Aorta (tissue), 5 donors: ENCODE data around the gene ADAP1. TPM values are rescaled to one million over a fixed set of nuclear protein-coding genes. Genes with fewer than 3 reads are reported as not detected.

Experiments used
- ATAC-seq: fragments of 200-7000 bp; cut with Tn5 transposase; one replicate; pipeline ENCODE4 v1.9.1; 2022; ENCODE audit warnings: moderate library complexity; ENCODE audit not compliant: low FRiP score
- DNase-seq, 2 donors: peaks; one replicate each; pipeline ENCODE4 v3.0.0-alpha.2; 2020
- H3K27ac ChIP-seq, 2 donors: one replicate each; pipeline ENCODE4 v1.5.1; 2013; ENCODE audit warnings: low read length in 2 of 2, mild to moderate bottlenecking in 2 of 2, moderate library complexity in 2 of 2, control low read depth in 1 of 2, inconsistent platforms in 1 of 2, low read depth in 1 of 2
- H3K27me3 ChIP-seq, 2 donors: one replicate each; pipeline ENCODE4 v1.6.1; 2013; ENCODE audit warnings: control low read depth in 1 of 2, low read length in 1 of 2, mild to moderate bottlenecking in 1 of 2, moderate library complexity in 1 of 2; ENCODE audit not compliant: insufficient read depth in 2 of 2, control insufficient read depth in 1 of 2
- H3K36me3 ChIP-seq, 2 donors: one replicate each; pipeline ENCODE4 v1.6.1; 2013; ENCODE audit warnings: control low read depth in 1 of 2, low read length in 1 of 2, mild to moderate bottlenecking in 1 of 2; ENCODE audit not compliant: insufficient read depth in 2 of 2, control insufficient read depth in 1 of 2
- H3K4me1 ChIP-seq, 2 donors: one replicate each; pipeline ENCODE4 v1.6.1; 2013; ENCODE audit warnings: low read length in 2 of 2, control low read depth in 1 of 2, mild to moderate bottlenecking in 1 of 2, moderate library complexity in 1 of 2; ENCODE audit not compliant: insufficient read depth in 2 of 2, control insufficient read depth in 1 of 2
- H3K4me3 ChIP-seq, 2 donors: one replicate each; pipeline ENCODE4 v1.5.1; 2013; ENCODE audit warnings: low read length in 2 of 2, control low read depth in 1 of 2, mild to moderate bottlenecking in 1 of 2
- H3K9me3 ChIP-seq: one replicate; pipeline ENCODE4 v1.6.1; 2013; ENCODE audit warnings: mild to moderate bottlenecking, low read length; ENCODE audit not compliant: control insufficient read depth
- WGBS, 2 donors: extraction: QIAGEN DNeasy Blood & Tissue Kit; methylation state at CpG; one replicate each; pipeline ENCODE4 v1.1.7; 2013; 5-methylcytosine and 5-hydroxymethylcytosine counted together
- intact Hi-C, 2 donors: fragments of 100-400 bp; cut with DNase I; formaldehyde crosslinking; loops; one replicate each; pipeline versions ENCODE4 v1.14.2 to v1.15.0; 2022
- polyA plus RNA-seq, 2 donors: library from polyadenylated mRNA; stranded (reverse); fragments of 200-250 nt; gene quantifications; one replicate each; pipeline ENCODE4 v1.2.3, GENCODE V29; 2013
- total RNA-seq, 2 donors: library from RNA; stranded (reverse); fragmentation: NEBNext Ultra II Directional; extraction: Animal tissue kit (Norgen Biotek cat#: 25700); gene quantifications; one replicate each; pipeline ENCODE4 v1.2.1, GENCODE V29; 2021
- donor health status: healthy with polysubstance abuse.
- donor health status: Bipolar disorder and iron deficiency.
- donor health status: DM: no; HTN: no; CAD: no.
- donor health status: DM: no; HTN: no; CAD: no.
- donor health status: DM: yes; HTN: yes; CAD: no.

Gene ADAP1
- total and polyA plus RNA-seq, 4 donors: 4.3 to 16.9 (median 11.4) TPM

DNA sequence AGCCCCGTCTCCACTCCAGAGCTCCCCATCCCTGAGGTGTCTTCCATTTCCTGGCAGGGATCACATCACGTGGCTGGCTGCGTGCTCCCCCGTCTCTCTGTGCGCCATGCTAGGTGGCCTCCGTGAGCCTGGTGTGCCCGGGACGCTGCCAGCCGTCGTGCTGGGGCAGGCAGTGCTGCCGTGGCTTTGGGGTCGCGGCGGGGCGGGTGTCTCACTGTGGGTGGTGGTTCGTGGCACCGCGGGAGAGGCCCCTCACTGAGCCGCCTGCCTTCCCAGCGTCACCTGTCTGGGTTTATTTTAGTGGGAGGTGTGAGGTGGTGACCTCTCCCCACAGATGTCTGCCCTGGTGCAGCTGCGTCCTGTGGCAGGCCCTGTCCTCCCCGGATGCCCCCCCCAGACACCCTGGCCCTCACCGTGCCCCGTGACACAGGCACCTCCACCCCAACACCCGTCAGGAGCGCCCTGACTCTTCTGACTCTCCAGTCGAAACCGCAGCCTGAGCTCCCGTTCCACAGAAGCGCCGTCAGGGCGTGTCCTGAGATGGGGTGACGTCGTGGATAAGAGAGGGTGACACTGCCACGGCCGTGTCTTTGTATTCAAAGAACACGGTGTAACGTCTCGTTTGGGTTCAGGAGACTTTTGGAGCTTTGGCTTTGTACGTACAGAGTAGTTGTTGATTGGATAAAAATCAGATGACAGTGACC is 60.2 kb downstream of the ADAP1 start:
- no peaks in the 10 kb centered on the region for H3K9me3 ChIP-seq
- no peaks in the 10 kb centered on the region for H3K4me1 ChIP-seq
- no peak overlapping the region for H3K27ac ChIP-seq
- DNase-seq (peak in 1 of 2 donors; percentile 41), ATAC-seq (no peak)
- WGBS, 2 donors: 92 to 95% methylated on average over 40 of the region's 40 CpGs
- intact Hi-C loops: no loop called here
- no peaks in the 10 kb centered on the region for H3K27me3 ChIP-seq
- no peak overlapping the region for H3K4me3 ChIP-seq
- peaks cover 0 to 6% of the 10 kb centered on the region in 2 donors for H3K36me3 ChIP-seq

DNA sequence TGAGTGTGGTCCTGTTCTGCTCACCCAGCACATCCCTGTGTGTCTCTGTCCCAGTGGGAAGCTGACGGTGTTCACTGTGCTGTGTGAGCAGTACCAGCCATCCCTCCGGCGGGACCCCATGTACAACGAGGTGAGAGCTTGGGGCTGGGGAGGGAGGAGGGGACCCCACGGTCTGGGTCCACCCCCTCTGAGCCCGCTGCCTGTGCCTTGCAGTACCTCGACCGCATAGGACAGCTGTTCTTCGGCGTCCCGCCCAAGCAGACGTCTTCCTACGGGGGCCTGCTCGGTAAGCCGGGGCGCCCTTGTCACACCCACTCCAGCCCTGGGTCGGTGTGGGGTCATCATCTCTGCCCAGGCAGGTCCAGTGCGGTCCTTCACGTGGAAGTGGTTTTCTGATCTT is 60.8 kb downstream of the ADAP1 start:
- DNase-seq: peak in 1 of 2 donors; percentile 50
- H3K4me3 ChIP-seq: no peak overlapping the region
- no peak overlapping the region for H3K27ac ChIP-seq
- no peaks in the 10 kb centered on the region for H3K27me3 ChIP-seq
- intact Hi-C loops: no loop called here
- H3K36me3 ChIP-seq: peaks cover 0 to 6% of the 10 kb centered on the region in 2 donors
- ATAC-seq: no peak
- H3K4me1 ChIP-seq: no peaks in the 10 kb centered on the region
- H3K9me3 ChIP-seq: no peaks in the 10 kb centered on the region
- 90% methylated on average over 19 of the region's 19 CpGs for WGBS, 2 donors

DNA sequence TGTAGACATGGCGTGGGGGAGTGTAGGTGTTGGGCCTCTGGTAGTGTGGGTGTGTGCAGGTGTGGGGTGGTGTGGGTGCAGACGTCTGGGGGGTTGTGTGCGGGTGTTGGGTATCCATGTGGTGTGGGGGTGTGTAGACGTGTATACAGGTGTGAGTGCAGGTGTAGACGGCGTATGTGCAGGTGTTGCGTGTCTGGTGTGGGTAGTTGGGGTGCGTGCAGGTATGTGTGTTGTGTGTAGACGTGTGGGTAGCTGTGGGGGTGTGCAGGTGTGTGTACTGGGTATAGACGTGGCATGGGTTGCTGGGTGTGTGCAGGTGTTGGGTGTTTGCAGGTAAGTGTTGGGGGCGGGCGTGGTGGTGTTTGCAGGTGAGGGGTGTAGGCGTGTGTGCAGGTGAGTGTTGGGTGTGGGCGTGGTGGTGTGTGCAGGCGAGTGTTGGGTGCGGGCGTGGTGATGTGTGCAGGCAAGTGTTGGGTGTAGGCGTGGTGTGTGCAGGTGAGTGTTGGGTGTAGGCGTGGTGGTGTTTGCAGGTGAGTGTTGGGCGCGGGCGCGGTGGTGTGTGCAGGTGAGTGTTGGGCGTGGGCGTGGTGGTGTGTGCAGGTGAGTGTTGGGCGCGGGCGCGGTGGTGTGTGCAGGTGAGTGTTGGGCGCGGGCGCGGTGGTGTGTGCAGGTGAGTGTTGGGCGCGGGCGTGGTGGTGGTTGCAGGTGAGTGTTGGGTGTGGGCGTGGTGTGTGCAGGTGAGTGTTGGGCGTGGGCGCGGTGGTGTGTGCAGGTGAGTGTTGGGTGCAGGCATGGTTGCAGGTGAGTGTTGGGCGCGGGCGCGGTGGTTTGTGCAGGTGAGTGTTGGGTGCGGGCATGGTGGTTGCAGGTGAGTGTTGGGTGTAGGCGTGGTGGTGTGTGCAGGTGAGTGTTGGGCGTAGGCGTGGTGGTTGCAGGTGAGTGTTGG is 61.6 kb downstream of the ADAP1 start:
- peak in 1 of 2 donors; percentile 31 for DNase-seq
- Histone ChIP-seq H3K9me3 (no peaks in the 10 kb centered on the region), H3K36me3 (peaks cover 0 to 6% of the 10 kb centered on the region in 2 donors), H3K4me1 (no peaks in the 10 kb centered on the region), H3K27ac (no peak overlapping the region), H3K4me3 (no peak overlapping the region), H3K27me3 (no peaks in the 10 kb centered on the region)
- intact Hi-C loops: no loop called here
- WGBS, 2 donors: 96 to 97% methylated on average over 45 to 48 of the region's 48 CpGs
- ATAC-seq: no peak

DNA sequence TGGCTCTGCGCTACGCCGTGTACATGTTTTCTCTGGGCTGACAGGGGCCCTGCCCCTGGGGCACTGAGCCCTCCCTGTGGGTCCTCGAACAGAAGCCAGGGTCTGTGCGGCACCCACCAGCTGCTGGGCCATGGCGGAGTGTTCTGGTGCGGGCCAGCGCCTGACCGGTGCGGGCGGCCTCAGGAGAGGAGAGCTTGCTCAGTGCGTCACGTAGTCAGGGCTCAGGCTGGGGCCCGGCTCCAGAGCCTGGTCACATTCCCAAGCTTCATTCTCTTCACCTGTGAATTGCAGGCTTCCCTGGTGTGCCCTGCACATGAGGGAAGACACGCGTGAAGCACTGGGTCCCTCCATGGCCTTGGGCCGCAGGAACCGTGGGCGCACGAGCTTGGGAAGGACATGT is 62.7 kb downstream of the ADAP1 start:
- WGBS, 2 donors: 96 to 97% methylated on average over 20 of the region's 20 CpGs
- no peak overlapping the region for H3K4me3 ChIP-seq
- H3K36me3 ChIP-seq: peaks cover 0 to 6% of the 10 kb centered on the region in 2 donors
- no peaks in the 10 kb centered on the region for H3K4me1 ChIP-seq
- H3K27me3 ChIP-seq: no peaks in the 10 kb centered on the region
- ATAC-seq: no peak
- intact Hi-C loops: no loop called here
- DNase-seq: peak in 1 of 2 donors; percentile 26
- H3K9me3 ChIP-seq: no peaks in the 10 kb centered on the region
- H3K27ac ChIP-seq: no peak overlapping the region

DNA sequence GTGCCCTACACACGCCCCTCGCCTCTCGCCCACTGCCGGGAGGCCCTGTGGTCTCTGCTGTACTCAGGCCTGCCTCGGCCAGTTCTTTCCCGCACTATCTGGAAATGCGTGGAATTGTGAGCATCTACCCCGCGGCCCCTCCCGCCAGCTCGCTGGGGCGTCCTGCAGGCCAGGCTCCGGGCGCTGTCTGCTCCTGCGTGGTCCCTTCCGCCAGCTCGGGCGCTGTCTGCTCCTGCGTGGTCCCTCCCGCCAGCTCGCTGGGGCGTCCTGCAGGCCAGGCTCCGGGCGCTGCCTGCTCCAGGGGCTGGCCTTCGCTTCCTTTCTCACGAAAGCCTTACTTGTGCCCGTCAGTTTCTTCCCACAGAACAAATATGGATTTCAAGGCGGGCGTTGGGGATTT is 63.2 kb downstream of the ADAP1 start:
- peaks cover 0 to 6% of the 10 kb centered on the region in 2 donors for H3K36me3 ChIP-seq
- no peaks in the 10 kb centered on the region for H3K4me1 ChIP-seq
- ATAC-seq (no peak), DNase-seq (peak in 1 of 2 donors; percentile 36)
- no peak overlapping the region for H3K27ac ChIP-seq
- no peaks in the 10 kb centered on the region for H3K27me3 ChIP-seq
- 92 to 95% methylated on average over 29 of the region's 29 CpGs for WGBS, 2 donors
- no peaks in the 10 kb centered on the region for H3K9me3 ChIP-seq
- H3K4me3 ChIP-seq: no peak overlapping the region
- intact Hi-C loops: no loop called here

DNA sequence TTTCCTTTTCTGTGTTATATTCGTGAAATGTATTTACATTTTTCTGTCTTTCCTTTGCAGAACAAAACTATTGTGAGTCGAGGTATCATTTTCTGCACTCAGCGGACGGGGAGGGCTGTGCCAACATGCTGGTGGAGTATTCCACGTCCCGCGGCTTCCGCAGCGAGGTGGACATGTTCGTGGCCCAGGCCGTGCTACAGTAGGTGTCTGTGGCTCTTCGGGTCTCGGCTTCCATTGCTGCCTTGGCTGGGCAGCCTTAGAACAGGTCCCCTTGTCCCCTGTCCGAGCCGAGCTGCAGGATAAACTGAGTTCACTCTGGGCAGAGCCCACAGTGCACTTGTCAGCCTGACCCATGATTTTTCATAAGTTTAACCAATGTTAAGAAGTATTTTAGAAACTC is 63.6 kb downstream of the ADAP1 start:
- Histone ChIP-seq H3K36me3 (peaks cover 0 to 6% of the 10 kb centered on the region in 2 donors), H3K4me3 (no peak overlapping the region), H3K4me1 (no peaks in the 10 kb centered on the region), H3K27me3 (no peaks in the 10 kb centered on the region), H3K9me3 (no peaks in the 10 kb centered on the region), H3K27ac (no peak overlapping the region)
- intact Hi-C loops: no loop called here
- DNase-seq (peak in 1 of 2 donors; percentile 39), ATAC-seq (no peak)
- 90 to 94% methylated on average over 15 of the region's 15 CpGs for WGBS, 2 donors

DNA sequence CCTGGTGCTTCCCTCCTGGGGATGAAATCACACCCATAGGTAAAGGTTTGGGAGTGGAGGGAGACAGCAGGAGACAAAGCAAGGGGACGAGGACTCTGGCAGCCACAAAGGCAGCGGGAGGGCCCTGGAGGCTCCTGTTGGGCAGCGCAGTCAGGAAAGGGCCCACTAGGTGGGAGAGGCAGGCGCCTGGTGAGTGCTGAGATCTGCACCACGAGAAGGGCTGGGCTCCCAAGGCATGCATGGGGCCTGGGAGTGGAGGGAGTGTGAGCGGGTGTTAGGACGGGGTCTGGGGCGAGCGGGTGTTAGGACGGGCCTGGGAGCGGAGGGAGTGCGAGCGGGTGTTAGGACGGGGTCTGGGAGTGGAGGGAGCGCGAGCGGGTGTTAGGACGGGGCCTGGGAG is 65.1 kb downstream of the ADAP1 start:
- no peak for ATAC-seq

DNA sequence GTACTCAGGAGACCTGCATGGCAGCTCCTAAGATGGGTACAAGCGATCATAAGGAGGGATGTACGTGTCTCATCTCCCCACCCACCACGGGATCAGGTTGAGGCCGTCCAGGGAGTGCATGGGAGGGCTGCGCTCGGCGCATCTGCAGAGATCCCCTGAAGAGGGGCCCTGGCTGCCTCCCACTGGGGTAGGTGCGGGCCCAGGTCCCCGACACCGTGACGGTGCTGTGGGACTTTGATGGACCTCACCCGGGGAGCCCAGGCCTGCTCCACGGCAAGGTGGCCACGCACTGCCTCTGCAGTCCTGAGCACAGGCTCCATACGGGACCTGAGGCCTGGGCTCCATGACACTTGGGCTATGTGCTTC is 65.5 kb downstream of the ADAP1 start:
- Histone ChIP-seq H3K27me3 (no peaks in the 10 kb centered on the region), H3K9me3 (no peaks in the 10 kb centered on the region), H3K36me3 (peaks cover 0 to 2% of the 10 kb centered on the region in 2 donors), H3K27ac (no peak overlapping the region), H3K4me3 (no peak overlapping the region), H3K4me1 (no peaks in the 10 kb centered on the region)
- intact Hi-C loops: no loop called here
- no peak for ATAC-seq
- 90 to 94% methylated on average over 15 of the region's 15 CpGs for WGBS, 2 donors
- peak in 1 of 2 donors; percentile 44 for DNase-seq

More for the DNA sequence above, 65.1 kb downstream of the ADAP1 start:
- H3K27ac ChIP-seq: no peak overlapping the region
- no peak overlapping the region for H3K4me3 ChIP-seq
- WGBS, 2 donors: 96% methylated on average over 14 to 18 of the region's 18 CpGs
- H3K27me3 ChIP-seq: no peaks in the 10 kb centered on the region
- H3K36me3 ChIP-seq: peaks cover 0 to 5% of the 10 kb centered on the region in 2 donors
- intact Hi-C loops: no loop called here
- DNase-seq: peak; percentile 20 to 51
- H3K9me3 ChIP-seq: no peaks in the 10 kb centered on the region
- no peaks in the 10 kb centered on the region for H3K4me1 ChIP-seq
